Small intestine (tissue), 7 donors: ENCODE measurements around the gene ACSS2. TPM values are rescaled to one million over a fixed set of nuclear protein-coding genes. Genes with fewer than 3 reads are reported as not detected.

Experiments
- DNase-seq, 2 donors: peaks; one replicate each; pipeline versions ENCODE4 v3.0.0 to v3.0.0-alpha.2; 2013
- FAIRE-seq: peaks from 2 replicates; lab custom pipeline; 2012; peaks lifted over from hg19 to GRCh38; lab: Jason Lieb, UNC
- H3K27ac ChIP-seq, 3 donors: one replicate each; pipeline ENCODE4 v1.5.1; 2013; ENCODE audit warnings: low read length in 2 of 3, mild to moderate bottlenecking in 2 of 3, control low read depth in 1 of 3, inconsistent platforms in 1 of 3, low read depth in 1 of 3, moderate library complexity in 1 of 3
- H3K27me3 ChIP-seq, 3 donors: one replicate each; pipeline ENCODE4 v1.6.1; 2013; ENCODE audit warnings: low read length in 3 of 3, inconsistent platforms in 1 of 3; ENCODE audit not compliant: control insufficient read depth in 3 of 3, insufficient read depth in 3 of 3
- H3K36me3 ChIP-seq, 3 donors: one replicate each; pipeline ENCODE4 v1.6.1; 2013; ENCODE audit warnings: low read length in 3 of 3, inconsistent platforms in 1 of 3, low read depth in 1 of 3, mild to moderate bottlenecking in 1 of 3, moderate library complexity in 1 of 3; ENCODE audit not compliant: control insufficient read depth in 3 of 3, insufficient read depth in 2 of 3
- H3K4me1 ChIP-seq, 3 donors: one replicate each; pipeline ENCODE4 v1.6.1; 2013; ENCODE audit warnings: low read length in 2 of 3, inconsistent platforms in 1 of 3, low read depth in 1 of 3, mild to moderate bottlenecking in 1 of 3, moderate library complexity in 1 of 3; ENCODE audit not compliant: control insufficient read depth in 3 of 3, insufficient read depth in 2 of 3
- H3K4me3 ChIP-seq, 3 donors: one replicate each; pipeline ENCODE4 v1.5.1; 2013; ENCODE audit warnings: low read length in 3 of 3, control low read depth in 1 of 3, inconsistent platforms in 1 of 3, low read depth in 1 of 3, mild to moderate bottlenecking in 1 of 3, moderate library complexity in 1 of 3
- H3K9me3 ChIP-seq, 2 donors: one replicate each; pipeline ENCODE4 v1.6.1; 2013; ENCODE audit warnings: low read depth in 1 of 2, low read length in 1 of 2; ENCODE audit not compliant: control insufficient read depth in 2 of 2, insufficient read depth in 1 of 2
- WGBS, 3 donors: extraction: QIAGEN DNeasy Blood & Tissue Kit; methylation state at CpG; one replicate each; pipeline ENCODE4 v1.1.7; 2013; 5-methylcytosine and 5-hydroxymethylcytosine counted together
- polyA plus RNA-seq, 4 donors: library from polyadenylated mRNA; stranded (reverse) in 3 of 4; unstranded in 1 of 4; fragments of 200-250 nt in 3 of 4; fragments of 120-200 nt in 1 of 4; gene quantifications; one replicate each; pipeline versions ENCODE4 v1.2.1 to v1.2.3, GENCODE V29; 2013
- donor health status: healthy with polysubstance abuse.
- donor health status: control.
- donor health status: control.
- donor health status: Bipolar disorder and iron deficiency.
- donor health status: healthy.

ACSS2 gene
- polyA plus RNA-seq, 4 donors: 37.0 to 295 (median 161) TPM

DNA sequence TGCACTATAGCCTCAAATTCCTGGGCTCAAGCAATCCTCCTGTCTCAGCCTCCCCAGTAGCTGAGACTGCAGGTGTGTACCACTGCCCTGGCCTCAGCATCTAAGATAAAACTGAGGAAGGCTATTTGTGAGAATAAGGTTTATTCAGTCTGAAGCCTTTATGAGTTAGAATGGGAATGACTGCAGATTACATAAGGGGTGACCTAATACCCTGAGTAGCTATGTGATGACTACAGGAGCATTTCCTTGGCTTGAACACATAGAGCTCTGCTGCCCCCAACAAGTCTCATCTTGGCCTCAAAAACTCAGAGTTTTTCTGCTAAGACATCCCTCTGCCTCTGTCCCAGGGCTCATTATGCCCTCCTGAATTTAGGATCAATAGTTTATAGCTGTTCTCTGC, 71.6 kb downstream of the ACSS2 start:
- H3K4me1 ChIP-seq: peaks cover 0 to 12% (median 6%) of the 10 kb centered on the region in 3 donors
- no peak overlapping the region for H3K4me3 ChIP-seq
- H3K27ac ChIP-seq: no peak overlapping the region
- peak in 1 of 2 donors; percentile 22 for DNase-seq
- H3K9me3 ChIP-seq: no peaks in the 10 kb centered on the region
- H3K27me3 ChIP-seq: no peaks in the 10 kb centered on the region
- no peak for FAIRE-seq
- peaks cover 0 to 6% (median 6%) of the 10 kb centered on the region in 3 donors for H3K36me3 ChIP-seq

DNA sequence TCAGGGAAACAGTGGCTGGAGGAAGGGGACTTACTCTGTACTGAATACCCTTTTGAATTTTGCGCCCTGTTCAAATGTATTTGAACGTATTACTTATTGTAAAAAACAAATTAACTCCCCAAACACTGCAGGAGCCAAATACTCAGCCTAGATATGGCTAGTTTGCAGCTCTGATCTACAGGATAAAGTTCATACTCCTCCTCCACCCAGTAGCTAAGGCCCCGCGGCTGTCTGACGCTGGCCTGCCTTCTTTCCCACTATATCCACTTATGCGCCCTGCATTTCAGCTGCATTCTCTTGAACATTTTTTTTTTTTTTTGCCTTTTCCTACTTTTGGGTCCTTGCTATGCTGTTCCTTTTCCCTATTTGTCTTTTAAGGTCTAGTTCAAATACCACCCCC, 72.7 kb downstream of the ACSS2 start:
- Histone ChIP-seq H3K4me1 (peaks cover 0 to 12% (median 6%) of the 10 kb centered on the region in 3 donors), H3K27me3 (no peaks in the 10 kb centered on the region), H3K36me3 (peaks cover 0 to 3% (median 2%) of the 10 kb centered on the region in 3 donors), H3K9me3 (no peaks in the 10 kb centered on the region), H3K27ac (peak overlapping the region in 1 of 3 donors; percentile 48), H3K4me3 (no peak overlapping the region)
- 28 to 70% (median 53%) methylated on average over 6 of the region's 6 CpGs for WGBS, 3 donors
- FAIRE-seq (no peak), DNase-seq (peak; percentile 22 to 64)

DNA sequence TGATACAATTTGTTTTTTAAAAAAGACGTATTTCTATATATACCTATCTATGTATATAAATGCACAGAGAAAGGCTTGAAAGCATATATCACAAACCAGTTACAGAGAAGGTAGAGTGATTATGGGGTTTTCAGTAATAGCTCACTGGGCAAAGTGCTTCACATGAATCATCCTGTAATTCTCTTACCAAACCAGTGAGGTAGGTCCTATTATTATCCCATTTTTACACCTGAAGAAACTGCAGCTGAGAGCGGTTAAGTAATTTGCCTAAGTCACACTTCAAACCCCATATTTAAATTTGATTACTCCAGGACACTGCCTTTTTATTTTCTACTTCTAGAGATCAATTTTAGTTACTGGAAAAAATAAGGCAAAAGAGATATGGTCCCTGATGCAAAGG, 74.8 kb downstream of the ACSS2 start:
- no peak overlapping the region for H3K4me3 ChIP-seq
- no peaks in the 10 kb centered on the region for H3K36me3 ChIP-seq
- DNase-seq: peak; percentile 33 to 51
- peaks cover 6 to 12% (median 6%) of the 10 kb centered on the region in 3 donors for H3K4me1 ChIP-seq
- peaks cover 0 to 4% (median 0%) of the 10 kb centered on the region in 3 donors for H3K27me3 ChIP-seq
- no peak overlapping the region for H3K27ac ChIP-seq
- no peaks in the 10 kb centered on the region for H3K9me3 ChIP-seq
- WGBS, 3 donors: 65 to 83% (median 81%) methylated on average over 2 of the region's 2 CpGs
- no peak for FAIRE-seq

DNA sequence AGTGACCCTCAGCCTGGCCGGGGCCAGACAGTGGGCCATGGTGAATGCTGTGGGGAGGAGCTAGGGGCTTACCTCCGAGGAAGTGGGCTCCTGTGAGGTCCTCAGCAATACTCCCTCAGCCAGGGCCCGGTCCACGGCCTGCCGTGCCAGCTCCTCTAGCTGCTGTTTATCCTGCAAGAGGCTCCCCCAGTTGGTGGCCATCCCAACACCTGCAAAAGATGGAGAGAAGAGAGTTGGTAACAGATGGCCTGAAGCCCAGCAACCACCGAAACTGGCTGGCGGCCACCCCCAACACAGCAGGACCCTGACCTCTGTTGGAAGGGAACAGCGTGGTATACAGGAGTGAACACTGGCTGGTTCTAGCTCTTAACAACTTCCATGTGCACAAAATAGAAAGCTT, 75.2 kb downstream of the ACSS2 start:
- peaks cover 3 to 13% (median 6%) of the 10 kb centered on the region in 3 donors for H3K4me1 ChIP-seq
- H3K4me3 ChIP-seq: no peak overlapping the region
- FAIRE-seq: no peak
- H3K27ac ChIP-seq: no peak overlapping the region
- 86 to 88% (median 87%) methylated on average over 8 of the region's 8 CpGs for WGBS, 3 donors
- H3K36me3 ChIP-seq: no peaks in the 10 kb centered on the region
- no peak for DNase-seq
- no peaks in the 10 kb centered on the region for H3K9me3 ChIP-seq
- peaks cover 0 to 8% (median 0%) of the 10 kb centered on the region in 3 donors for H3K27me3 ChIP-seq

DNA sequence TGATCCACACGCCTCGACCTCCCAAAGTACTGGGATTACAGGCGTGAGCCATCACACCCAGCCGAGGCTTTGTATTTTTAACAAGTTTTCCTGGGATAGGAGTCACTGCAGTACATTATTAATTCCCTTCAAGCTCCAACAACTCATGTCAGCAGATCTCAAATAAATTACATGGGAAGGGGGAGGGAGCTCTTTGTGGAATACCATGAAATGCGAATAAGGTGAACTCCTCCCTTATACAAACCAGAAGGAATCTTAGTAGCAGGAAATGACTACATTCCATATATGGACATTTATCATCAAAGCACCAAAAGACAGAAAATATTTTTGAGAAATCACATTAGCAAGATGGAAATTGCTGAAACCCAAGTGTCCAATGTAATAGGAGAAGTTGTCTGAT, 76.3 kb downstream of the ACSS2 start:
- peaks cover 0 to 18% (median 0%) of the 10 kb centered on the region in 3 donors for H3K27me3 ChIP-seq
- WGBS, 3 donors: 81 to 89% (median 86%) methylated on average over 5 of the region's 5 CpGs
- H3K27ac ChIP-seq: no peak overlapping the region
- FAIRE-seq (no peak), DNase-seq (no peak)
- H3K9me3 ChIP-seq: no peaks in the 10 kb centered on the region
- H3K4me3 ChIP-seq: no peak overlapping the region
- H3K36me3 ChIP-seq: no peaks in the 10 kb centered on the region
- peaks cover 2 to 13% (median 6%) of the 10 kb centered on the region in 3 donors for H3K4me1 ChIP-seq

DNA sequence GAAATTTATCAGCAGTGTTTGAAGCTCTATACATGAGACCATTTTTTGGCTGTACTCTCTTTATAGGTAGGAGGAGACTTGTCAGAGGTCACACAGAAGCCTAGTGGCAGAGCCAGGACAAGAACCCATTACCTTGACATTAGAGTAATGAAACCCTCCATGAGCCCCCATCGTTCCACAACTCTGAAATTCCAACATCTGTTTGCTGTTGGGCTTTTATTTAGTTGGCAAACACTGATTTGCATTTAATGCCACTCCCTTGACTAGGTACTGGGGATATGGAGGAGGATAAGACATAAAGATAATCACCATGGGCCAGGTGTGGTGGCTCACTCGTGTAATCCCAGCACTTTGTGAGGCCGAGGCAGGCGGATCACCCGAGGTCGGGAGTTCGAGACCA, 77.5 kb downstream of the ACSS2 start:
- no peak overlapping the region for H3K4me3 ChIP-seq
- FAIRE-seq (no peak), DNase-seq (no peak)
- no peak overlapping the region for H3K27ac ChIP-seq
- H3K36me3 ChIP-seq: no peaks in the 10 kb centered on the region
- no peaks in the 10 kb centered on the region for H3K9me3 ChIP-seq
- H3K27me3 ChIP-seq: peaks cover 0 to 29% (median 0%) of the 10 kb centered on the region in 3 donors
- peaks cover 0 to 13% (median 6%) of the 10 kb centered on the region in 3 donors for H3K4me1 ChIP-seq
- 57 to 79% (median 63%) methylated on average over 7 of the region's 7 CpGs for whole genome bisulfite sequencing, 3 donors

DNA sequence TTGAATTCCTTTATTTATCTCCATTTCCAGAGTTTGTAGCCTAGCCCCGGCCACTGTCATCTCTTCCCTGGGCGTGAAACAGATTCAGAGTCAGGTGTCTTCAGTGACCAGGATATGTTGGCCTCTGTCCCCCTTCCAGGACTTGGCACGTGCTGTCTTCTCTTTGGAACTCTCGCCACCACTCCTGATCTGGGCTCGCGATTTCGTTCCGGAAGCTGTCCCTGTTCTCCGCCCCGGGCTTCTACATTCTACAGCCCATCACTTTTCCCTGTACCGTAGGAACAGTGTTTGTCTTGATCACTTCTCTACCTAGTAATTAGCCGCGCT, 78.5 kb downstream of the ACSS2 start:
- peaks cover 0 to 32% (median 0%) of the 10 kb centered on the region in 3 donors for H3K27me3 ChIP-seq
- peak overlapping the region; percentile 64 to 87 (median 66) for H3K4me3 ChIP-seq
- WGBS, 3 donors: 3 to 10% (median 9%) methylated on average over 13 of the region's 13 CpGs
- FAIRE-seq (no peak), DNase-seq (peak in 1 of 2 donors; percentile 58)
- H3K27ac ChIP-seq: peak overlapping the region; percentile 57 to 94 (median 76)
- no peaks in the 10 kb centered on the region for H3K9me3 ChIP-seq
- peaks cover 0 to 13% (median 6%) of the 10 kb centered on the region in 3 donors for H3K4me1 ChIP-seq
- H3K36me3 ChIP-seq: no peaks in the 10 kb centered on the region

DNA sequence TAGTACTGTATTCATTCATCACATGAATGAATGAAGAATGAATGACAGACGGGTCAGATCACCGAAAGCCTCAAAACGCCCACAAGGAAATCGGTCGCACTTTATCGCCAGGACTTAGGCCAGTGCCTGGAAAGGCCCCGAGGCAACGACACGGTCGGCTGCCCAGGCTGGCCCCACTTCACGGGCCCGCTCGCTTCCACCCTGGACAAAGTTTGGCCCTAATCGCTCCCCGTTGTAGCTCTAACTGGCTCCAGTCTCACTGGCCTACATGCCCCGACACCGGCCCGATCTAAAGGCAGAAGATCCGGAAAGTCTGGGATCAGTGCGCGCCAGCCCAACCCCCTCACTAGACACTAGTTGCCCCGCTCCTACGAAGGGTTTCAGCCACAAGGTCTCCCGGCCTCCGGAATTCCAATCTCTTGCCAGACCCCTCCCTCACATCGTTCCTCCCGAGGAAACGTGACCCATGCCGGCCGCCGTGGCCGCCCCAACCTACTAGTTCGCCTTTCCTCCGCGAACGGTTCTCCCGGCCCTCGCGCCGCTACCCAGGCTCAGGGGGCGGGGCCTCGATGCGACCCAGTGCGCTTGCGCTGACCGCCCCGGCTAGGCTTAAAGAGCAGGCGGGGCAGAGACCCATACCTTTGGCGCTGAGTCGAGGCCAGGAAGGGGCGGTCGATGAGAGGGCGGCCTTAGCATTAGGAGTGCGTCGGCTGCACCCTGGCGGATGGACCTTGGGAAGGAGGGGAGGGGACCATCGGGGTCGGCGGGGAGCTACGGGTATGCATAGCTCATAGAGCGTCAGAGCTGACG, 79.0 kb downstream of the ACSS2 start, which contains the start of the genes GSS and MYH7B:
Gene GSS, minus strand, starts transcription at position 576 of the 810 bp plus-strand sequence. CDS start 3,954 bp downstream, outside the sequence.
Gene MYH7B, plus strand, starts transcription at position 638 of the 810 bp plus-strand sequence. CDS start 22,138 bp downstream, outside the sequence.
- Histone ChIP-seq H3K4me1 (peaks cover 0 to 13% (median 6%) of the 10 kb centered on the region in 3 donors), H3K4me3 (peak within 1 kb of the TSS; percentile 64 to 87 (median 66)), H3K9me3 (no peaks in the 10 kb centered on the region), H3K36me3 (no peaks in the 10 kb centered on the region), H3K27me3 (peaks cover 0 to 32% (median 0%) of the 10 kb centered on the region in 3 donors), H3K27ac (peak within 1 kb of the TSS; percentile 57 to 94 (median 76))
- WGBS, 3 donors: 0 to 1% (median 0%) methylated on average over 58 to 62 of the region's 62 CpGs
- DNase-seq (peak; percentile 95 to 97), FAIRE-seq (no peak)
